Testis (tissue), 2 donors: Measurements from ENCODE around the gene TNPO3.

Source experiments
- CTCF ChIP-seq, 3 experiments: fragments of 450-650 bp in 2 of 3; fragments of 200-600 bp in 1 of 3; sonication (generic) in 1 of 3; IDR thresholded peaks; one replicate each; pipeline ENCODE4 v1.5.1; 2016 to 2019; ENCODE audit warnings: antibody characterized with exemption in 3 of 3, mild to moderate bottlenecking in 2 of 3, moderate library complexity in 1 of 3
- POLR2A ChIP-seq: fragments of 450-650 bp; IDR thresholded peaks from one replicate; pipeline ENCODE4 v1.6.1; 2017; ENCODE audit warnings: antibody characterized with exemption, mild to moderate bottlenecking, moderate library complexity

GRCh38 chr7:129024125-129024524 is 30.8 kb downstream of the TNPO3 start:
- TF ChIP-seq CTCF (IDR thresholded peaks at IDR 0.05) (no peak), POLR2A (no peak)
